Stimulated activated CD8-positive, alpha-beta memory T cell treated with anti-CD3 and anti-CD28 coated beads, Interleukin-12 subunit alpha, Interleukin-12 subunit beta, amount 100 ng/mL, for 1 hour (primary cell): ENCODE data around the gene GSTO2.

Source experiments
- DNase-seq: peaks from one replicate; pipeline ENCODE4 v3.0.0-alpha.2; 2020; ENCODE audit warnings: low read depth

Gene GSTO2

DNA sequence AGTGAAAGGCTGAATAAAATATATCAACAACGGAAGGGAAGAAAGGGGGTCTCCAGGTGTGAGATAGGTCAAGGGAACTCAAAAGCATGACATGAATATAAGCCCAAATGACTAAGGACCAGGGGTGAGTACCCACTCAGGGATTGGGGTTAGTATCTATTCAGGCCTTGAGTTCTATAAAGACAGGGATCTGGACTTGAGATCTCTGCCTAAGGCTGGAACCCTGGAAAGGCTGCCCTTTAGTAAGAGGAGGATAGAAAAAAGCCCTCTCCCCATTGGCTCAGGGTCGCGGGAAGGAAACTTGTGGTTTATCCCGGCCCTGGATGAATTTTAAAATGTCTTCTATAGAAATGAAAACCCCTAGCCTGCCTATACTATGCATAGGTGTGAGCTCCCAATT, 71.7 kb downstream of the GSTO2 start:
- DNase-seq = no peak

DNA sequence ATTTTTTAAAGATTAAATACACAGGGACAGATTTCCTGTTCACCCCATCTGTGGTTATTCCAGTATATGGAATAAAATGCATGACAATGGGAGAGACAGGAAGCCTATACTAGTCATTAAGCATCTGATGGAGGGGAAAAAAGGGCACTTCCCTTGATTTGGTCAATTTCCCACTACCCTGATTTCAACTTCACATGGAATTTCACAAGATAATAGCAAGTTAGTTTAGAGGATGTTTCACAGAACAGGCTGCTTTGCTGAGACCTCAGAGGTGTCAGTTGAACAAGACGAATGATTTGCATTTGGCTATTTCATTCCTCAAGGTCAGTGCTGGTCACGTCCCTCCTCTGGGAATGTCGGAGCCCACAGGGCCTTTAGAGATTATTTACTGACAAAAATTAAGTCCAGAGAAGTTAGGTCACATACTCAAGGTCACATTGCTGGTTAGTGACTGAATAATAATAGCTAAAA, 74.0 kb downstream of the GSTO2 start:
- no peak for DNase-seq

DNA sequence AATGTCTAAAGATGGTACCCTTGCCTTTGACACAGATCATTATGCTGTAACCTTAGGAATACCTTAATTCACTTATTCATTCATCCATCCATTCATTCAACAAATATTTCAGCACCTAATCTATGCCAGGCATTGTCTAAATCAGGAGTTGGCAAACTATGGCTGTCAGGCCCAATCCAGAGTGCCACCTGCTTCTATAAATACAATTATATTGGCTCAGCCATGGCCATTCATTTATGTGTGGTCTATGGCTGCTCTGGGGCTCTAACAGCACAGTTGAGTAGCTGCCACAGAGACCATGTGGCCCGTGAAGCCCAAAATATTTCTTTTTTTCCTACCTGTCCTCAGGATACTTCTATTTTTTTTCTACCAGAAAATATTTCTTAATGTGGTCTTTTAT, 75.2 kb downstream of the GSTO2 start:
- no peak for DNase-seq

DNA sequence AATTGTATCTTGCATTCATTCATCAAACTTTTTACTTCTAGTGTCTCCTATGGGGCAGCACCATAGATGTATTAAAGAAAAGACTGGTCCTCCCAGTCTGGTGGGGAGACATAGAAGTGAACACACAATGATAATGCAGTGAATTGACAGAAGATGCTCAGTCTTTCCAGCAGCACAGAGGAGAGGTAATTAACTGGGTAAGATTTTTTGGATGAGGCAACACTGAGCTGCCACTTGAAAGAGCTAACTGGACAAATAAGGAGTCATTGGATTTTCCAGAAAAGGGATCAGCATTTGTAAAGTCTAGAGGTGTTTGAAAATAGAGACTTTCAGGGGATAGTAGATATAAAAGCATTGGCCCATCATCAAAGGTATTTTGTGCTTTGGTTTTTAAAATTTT, 76.5 kb downstream of the GSTO2 start:
- no peak for DNase-seq

DNA sequence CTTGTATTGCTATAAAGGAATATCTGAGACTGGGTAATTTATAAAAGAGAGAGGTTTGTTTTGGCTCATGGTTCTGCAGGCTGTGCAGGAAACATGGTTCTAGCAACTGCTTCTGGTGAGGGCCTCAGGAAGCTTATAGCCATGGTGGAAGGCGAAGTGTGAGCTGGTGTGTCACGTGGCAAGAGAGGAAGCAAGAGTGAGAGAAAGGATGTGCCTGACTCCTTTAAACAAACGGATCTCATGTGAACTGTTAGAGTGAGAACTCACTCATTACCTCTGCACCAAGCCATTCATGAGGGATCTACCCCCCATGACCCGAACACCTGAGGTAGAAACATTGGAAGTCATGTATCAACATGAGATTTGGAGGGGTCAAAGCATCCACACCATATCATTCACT, 77.0 kb downstream of the GSTO2 start:
- no peak for DNase-seq

GRCh38 chr10:104347295-104348045, 78.5 kb downstream of the GSTO2 start:
- no peak for DNase-seq

DNA sequence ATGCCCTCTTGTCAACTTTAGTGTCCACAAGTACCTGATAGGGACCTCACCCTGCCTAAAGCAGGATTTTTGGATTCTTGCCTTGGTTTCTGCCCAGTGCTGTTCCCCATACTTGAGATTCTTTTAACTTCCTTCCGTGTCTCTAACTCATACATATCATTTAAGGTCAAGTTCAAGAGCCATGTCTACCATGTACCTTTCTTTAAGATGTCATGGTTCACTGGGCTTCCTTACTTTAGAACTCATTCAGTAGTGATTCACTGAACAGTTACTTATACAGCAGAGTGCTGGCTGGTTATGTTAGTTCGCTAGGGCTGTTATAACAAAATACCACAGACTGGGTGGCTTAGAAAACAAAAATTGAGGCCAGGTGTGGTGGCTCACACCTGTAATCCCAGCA, 79.6 kb downstream of the GSTO2 start:
- no peak for DNase-seq

DNA sequence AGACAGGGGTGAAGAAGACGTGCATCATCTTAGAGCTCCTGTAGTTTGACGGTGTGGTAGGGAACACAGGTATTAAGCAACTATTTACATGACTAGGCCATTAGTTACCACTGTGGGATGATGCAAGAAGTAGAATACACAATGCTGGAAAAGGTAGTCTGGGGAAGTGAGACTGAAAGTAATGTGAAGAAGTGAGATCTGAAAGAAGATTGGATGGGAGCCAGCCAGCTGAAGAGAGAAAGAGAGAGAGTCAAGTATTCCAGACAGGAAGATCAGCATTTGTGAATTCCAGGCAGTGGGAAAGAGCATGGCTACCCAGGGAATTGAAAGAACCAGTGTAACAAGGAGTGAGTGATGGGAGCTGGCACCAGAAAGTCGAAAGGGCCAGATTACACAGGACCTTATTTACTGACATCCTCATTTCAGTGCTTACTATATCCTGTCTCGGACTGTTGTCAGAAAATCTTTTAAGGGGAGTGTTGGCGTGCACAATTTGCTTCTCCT, 80.7 kb downstream of the GSTO2 start:
- DNase-seq = no peak

DNA sequence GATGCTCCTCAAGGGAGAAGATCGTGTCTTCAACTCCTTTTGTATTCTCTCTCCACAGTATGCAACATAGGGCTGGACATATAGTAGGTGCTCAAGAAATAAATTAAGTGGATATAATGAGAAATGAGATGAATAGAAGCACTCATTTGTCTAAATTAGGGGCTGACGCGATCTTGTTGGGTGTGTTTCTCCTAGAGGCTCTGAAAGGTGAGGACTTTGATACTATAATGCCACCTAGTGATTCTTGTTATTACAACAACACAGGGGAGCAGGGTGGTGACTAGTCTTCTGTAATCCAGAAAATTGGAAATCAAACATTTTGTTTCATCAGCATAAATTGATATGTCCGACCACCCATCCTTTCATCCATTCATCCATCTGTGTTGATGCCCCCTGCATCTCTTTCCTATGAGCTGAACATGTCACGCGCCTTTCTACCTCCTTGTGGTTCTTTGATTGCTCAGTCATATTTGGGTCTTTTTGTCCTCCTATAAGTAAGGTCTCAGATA, 81.2 kb downstream of the GSTO2 start:
- no peak for DNase-seq

GRCh38 chr10:104351061-104351702, 82.2 kb downstream of the GSTO2 start:
- no peak for DNase-seq

DNA sequence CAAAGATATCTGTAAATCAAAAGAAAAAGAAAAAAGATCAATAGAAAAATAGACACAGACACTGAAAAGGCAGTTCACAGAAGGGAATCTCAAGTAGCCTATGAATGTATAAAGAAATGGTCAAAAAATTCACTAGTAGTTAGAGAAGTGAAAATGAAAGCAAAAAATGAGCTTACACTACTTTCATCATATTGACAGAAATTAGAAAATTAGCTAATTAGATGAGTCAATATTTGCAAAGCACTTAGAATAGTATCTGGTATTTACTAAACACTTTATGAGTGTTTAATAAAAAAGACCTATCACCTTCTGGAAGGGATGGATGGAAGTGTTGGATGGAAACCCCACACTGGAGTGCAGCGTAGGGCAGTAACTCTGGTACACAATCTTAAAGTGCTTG, 82.9 kb downstream of the GSTO2 start:
- DNase-seq = no peak

DNA sequence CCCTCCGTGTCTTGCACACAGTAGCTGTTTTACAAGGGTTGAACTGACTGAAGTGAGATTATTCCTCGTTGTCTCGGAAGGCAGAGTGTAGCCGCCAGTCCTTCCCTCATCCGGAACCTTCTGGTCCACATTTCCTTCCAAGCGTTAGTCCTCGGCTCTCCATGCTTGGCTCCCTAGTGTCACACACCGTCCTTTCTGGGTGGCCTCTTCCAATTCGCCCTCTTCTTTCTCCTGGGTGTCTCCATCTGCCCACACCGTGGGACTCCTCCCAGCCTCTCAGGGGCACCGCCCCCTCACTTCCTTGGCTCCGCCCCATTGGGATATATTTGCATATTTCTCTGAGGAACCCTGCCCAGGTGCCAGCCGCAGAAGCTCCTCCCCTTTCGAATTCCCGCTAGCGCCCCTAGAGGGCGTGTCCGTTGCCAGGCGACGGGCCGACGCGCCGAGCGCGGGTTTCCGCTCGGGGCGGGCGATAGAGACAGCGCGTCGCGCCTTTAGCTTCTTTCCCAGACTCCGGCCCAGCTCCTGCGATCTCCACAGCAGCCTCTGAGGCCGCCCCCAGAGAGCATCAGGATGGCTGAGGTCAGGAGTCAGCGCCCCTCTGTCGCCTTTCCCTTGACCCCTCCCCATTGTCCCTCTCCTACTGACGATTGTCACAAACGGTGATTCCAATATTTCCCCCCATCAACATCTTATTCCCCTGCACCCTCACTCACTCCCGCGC, 84.5 kb downstream of the GSTO2 start, which contains the start of gene CFAP58:
TSS of gene CFAP58 (plus strand) at position 509 of the 724 bp plus-strand sequence. CDS start at position 574, 65 bp downstream.
- peak; percentile 85 for DNase-seq
